Heart right ventricle (tissue), 16 donors: Measurements from ENCODE around the gene CAMKMT. TPM values are rescaled to one million over a fixed set of nuclear protein-coding genes. Genes with fewer than 3 reads are reported as not detected.

Experiments used
- ATAC-seq, 8 donors: fragments of 200-7000 bp; cut with Tn5 transposase; one replicate each; pipeline ENCODE4 v1.9.1; 2020; ENCODE audit warnings: mild to moderate bottlenecking in 8 of 8, moderate library complexity in 8 of 8, moderate number of reproducible peaks in 1 of 8
- DNase-seq, 2 donors: peaks; one replicate each; pipeline ENCODE4 v3.0.0-alpha.2; 2020
- H3K27ac ChIP-seq, 10 donors: fragments of 200-600 bp; sonication (generic) in 2 of 10; one replicate each; pipeline versions ENCODE4 v1.5.0 to v1.8.0; 2020 to 2022; ENCODE audit warnings: mild to moderate bottlenecking in 3 of 10
- H3K27me3 ChIP-seq, 7 donors: fragments of 200-600 bp; one replicate each; pipeline ENCODE4 v1.8.0; 2021 to 2022; ENCODE audit warnings: mild to moderate bottlenecking in 2 of 7
- H3K36me3 ChIP-seq, 9 donors: fragments of 200-600 bp; sonication (generic) in 1 of 9; one replicate each; pipeline versions ENCODE4 v1.5.0 to v1.8.0; 2020 to 2022; ENCODE audit warnings: mild to moderate bottlenecking in 2 of 9
- H3K4me1 ChIP-seq, 9 donors: fragments of 200-600 bp; sonication (generic) in 1 of 9; one replicate each; pipeline versions ENCODE4 v1.5.0 to v1.8.0; 2020 to 2022; ENCODE audit warnings: mild to moderate bottlenecking in 4 of 9
- H3K4me3 ChIP-seq, 10 donors: fragments of 200-600 bp; sonication (generic) in 2 of 10; one replicate each; pipeline versions ENCODE4 v1.5.0 to v1.8.0; 2020 to 2022; ENCODE audit warnings: mild to moderate bottlenecking in 7 of 10, moderate library complexity in 2 of 10
- H3K9me3 ChIP-seq, 11 donors: fragments of 200-600 bp in 10 of 11; sonication (generic) in 2 of 11; one replicate each; pipeline versions ENCODE4 v1.5.0 to v1.8.0; 2013 to 2022; ENCODE audit warnings: mild to moderate bottlenecking in 2 of 11, control low read depth in 1 of 11, moderate library complexity in 1 of 11
- CTCF ChIP-seq, 9 donors: fragments of 200-600 bp; sonication (generic) in 2 of 9; IDR thresholded peaks; one replicate each; pipeline versions ENCODE4 v1.5.0 to v1.8.0; 2021 to 2022; ENCODE audit warnings: antibody characterized with exemption in 9 of 9, mild to moderate bottlenecking in 5 of 9, moderate library complexity in 1 of 9
- WGBS, 2 donors: extraction: QIAGEN DNeasy Blood & Tissue Kit; methylation state at CpG; one replicate each; pipeline ENCODE4 v1.1.7; 2013; ENCODE audit warnings: inconsistent platforms in 1 of 2; 5-methylcytosine and 5-hydroxymethylcytosine counted together
- intact Hi-C, 10 donors: fragments of 100-400 bp; cut with DNase I; formaldehyde crosslinking; loops; one replicate each; pipeline versions ENCODE4 v1.11.1 to v1.14.2; 2022
- polyA plus RNA-seq, 2 donors: library from polyadenylated mRNA; stranded (reverse); fragments of 200-250 nt; gene quantifications; one replicate each; pipeline ENCODE4 v1.2.3, GENCODE V29; 2013
- total RNA-seq, 10 donors: library from RNA; stranded (reverse); fragmentation: NEBNext Ultra II Directional in 3 of 10; extraction: Animal tissue kit (Norgen Biotek cat#: 25700) in 3 of 10; gene quantifications; one replicate each; pipeline versions ENCODE4 v1.2.1 to v1.2.4, GENCODE V29; 2021 to 2023
- donor health status: Arrhythmogenic right ventricular cardiomyopathy.
- donor health status: ischemic (EF 13 %, LVEDD 7.1; RV severe dilation, severe dysfunction).
- donor health status: healthy with polysubstance abuse.
- donor health status: DM: no; HTN: yes; CAD: no.
- donor health status: DM: no; HTN: no; CAD: no.
- donor health status: ischemic (EF 25% LVEDD 6.9; RV normal size, moderate dysfunction).
- donor health status: ischemic (EF 25% LVEDD 5.7; RV mildly dilated, moderate dysfunction).
- donor health status: healthy.
- donor health status: DM: yes; HTN: yes; CAD: no.
- donor health status: Ischemic cardiomyopathy.
- donor health status: ischemic (EF 35%, LVEDD 5.7; RV mildly dilated, moderate dysfunction).
- donor health status: nonischemic (EF 11% LVEDD 7.7; RV severe dilation, severe dysfunction).
- donor health status: DM: yes; HTN: yes; CAD: no.
- donor health status: PGD.
- donor health status: ischemic (EF 29% LVEDD 5.4; RV normal size, mild dysfunction).
- donor health status: nonischemic (EF 23%, LVEDD 6.1; RV moderate dilation, normal function).

Gene CAMKMT
- total and polyA plus RNA-seq, 12 donors: 4.1 to 6.4 (median 4.8) TPM

- H3K9me3 ChIP-seq: no peaks in the 10 kb centered on the region
- no peak overlapping the region for H3K27ac ChIP-seq
- DNase-seq: no peak
- intact Hi-C loops: no loop called here
- H3K27me3 ChIP-seq: no peaks in the 10 kb centered on the region
- no peak for ATAC-seq
- WGBS, 2 donors: 82 to 83% methylated on average over 10 of the region's 10 CpGs
- no peaks in the 10 kb centered on the region for H3K36me3 ChIP-seq
- no peaks in the 10 kb centered on the region for H3K4me1 ChIP-seq
- no peak overlapping the region for H3K4me3 ChIP-seq
- no peak for TF ChIP-seq CTCF (IDR thresholded peaks at IDR 0.05)
These were observed 329.5 kb downstream of the CAMKMT start for GRCh38 chr2:44691174-44691785.

- intact Hi-C loops: no loop called here
- WGBS, 2 donors: 92 to 94% methylated on average over 4 of the region's 4 CpGs
- ATAC-seq (no peak), DNase-seq (no peak)
- no peaks in the 10 kb centered on the region for H3K4me1 ChIP-seq
- H3K27ac ChIP-seq: no peak overlapping the region
- no peaks in the 10 kb centered on the region for H3K9me3 ChIP-seq
- no peaks in the 10 kb centered on the region for H3K36me3 ChIP-seq
- H3K4me3 ChIP-seq: no peak overlapping the region
- TF ChIP-seq CTCF (IDR thresholded peaks at IDR 0.05): no peak
- no peaks in the 10 kb centered on the region for H3K27me3 ChIP-seq
These were observed 331.1 kb downstream of the CAMKMT start for GRCh38 chr2:44692821-44693220.

GRCh38 chr2:44700824-44701223 lies 339.1 kb downstream of the CAMKMT start:
- H3K4me1 ChIP-seq: no peaks in the 10 kb centered on the region
- H3K9me3 ChIP-seq: peaks cover 0 to 5% (median 0%) of the 10 kb centered on the region in 11 donors
- intact Hi-C loops: loop anchor here in 2 of 10 donors (10.0 kb wide), 2 partner anchors 146 to 216 kb away; no protein-coding TSS in a partner anchor
- no peak overlapping the region for H3K4me3 ChIP-seq
- no peak for ATAC-seq
- no peak overlapping the region for H3K27ac ChIP-seq
- H3K36me3 ChIP-seq: no peaks in the 10 kb centered on the region
- DNase-seq: no peak
- 90% methylated on average over 5 of the region's 5 CpGs for WGBS, 2 donors
- H3K27me3 ChIP-seq: no peaks in the 10 kb centered on the region
- TF ChIP-seq CTCF (IDR thresholded peaks at IDR 0.05): no peak

GRCh38 chr2:44705356-44705755 lies 343.6 kb downstream of the CAMKMT start:
- Histone ChIP-seq H3K9me3 (peaks cover 0 to 5% (median 0%) of the 10 kb centered on the region in 11 donors), H3K27me3 (no peaks in the 10 kb centered on the region), H3K4me1 (peaks cover 0 to 17% (median 6%) of the 10 kb centered on the region in 9 donors), H3K36me3 (no peaks in the 10 kb centered on the region), H3K4me3 (no peak overlapping the region), H3K27ac (no peak overlapping the region)
- no peak for TF ChIP-seq CTCF (IDR thresholded peaks at IDR 0.05)
- intact Hi-C loops: loop anchor here in 2 of 10 donors (10.0 kb wide), 2 partner anchors 151 to 221 kb away; no protein-coding TSS in a partner anchor
- ATAC-seq (no peak), DNase-seq (no peak)
- WGBS, 2 donors: 80 to 84% methylated on average over 5 of the region's 5 CpGs
